ENCODE data around the gene ISX. TPM values are rescaled to one million over a fixed set of nuclear protein-coding genes. Genes with fewer than 3 reads are reported as not detected.
A peak's percentile ranks its signal among the peaks of the same experiment; 100 is the strongest.

The ISX gene
- total and polyA plus RNA-seq, 9 of the 15 experiments (the other 6 are each of a cell fraction or from before 2014, with no cell fraction given): 0.03 to 0.36 (median 0.07) TPM

- no peaks in the 10 kb centered on the region for H3K79me2 ChIP-seq (ENCODE audit: control insufficient read depth, insufficient read depth, low read length)
- peak; percentile 90 for TF ChIP-seq RBM25 (IDR thresholded peaks at IDR 0.05; ENCODE audit: low read depth, low read length, severe bottlenecking)
- TF ChIP-seq HIVEP1 (CRISPR knock-in tag; IDR thresholded peaks at IDR 0.05): no peak
- TF ChIP-seq ZNF589 (CRISPR knock-in tag; IDR thresholded peaks at IDR 0.05; ENCODE audit: low read depth): no peak
- 0 out of 2 replicates have a peak, but pooled peaks have one; percentile 22 for TF ChIP-seq ADNP (tag; IDR thresholded peaks at IDR 0.05)
- peak; percentile 70 for TF ChIP-seq ZFP36 (IDR thresholded peaks at IDR 0.05; ENCODE audit: low read depth, low read length, partially characterized antibody)
- no peak for TF ChIP-seq ZNF212 (CRISPR knock-in tag; IDR thresholded peaks at IDR 0.05)
- no peak overlapping the region for H3K9ac ChIP-seq (ENCODE audit: insufficient read depth in 1 of 2, low read depth in 2 of 2, low read length in 2 of 2)
- no peaks in the 10 kb centered on the region; a peak in 1 of 5 replicates for H3K27me3 ChIP-seq (ENCODE audit: control insufficient read depth in 2 of 2, insufficient read depth in 2 of 2, low read length in 2 of 2)
- in situ Hi-C loops (cut with MboI) (loop anchor here (5.0 to 10.0 kb wide), 2 partner anchors 103 to 190 kb away; no protein-coding TSS in a partner anchor), intact Hi-C loops (cut with micrococcal nuclease) (loop anchor here (5.0 kb wide), 1 partner anchor 188 kb away; no protein-coding TSS in a partner anchor)
- no peaks in the 10 kb centered on the region for H3K9me3 ChIP-seq (replicated peaks; ENCODE audit: control insufficient read depth, insufficient read depth, low read depth, low read length)
- ATAC-seq: no peak
- H4K20me1 ChIP-seq (replicated peaks; ENCODE audit: control insufficient read depth, insufficient read depth, low read length): no peaks in the 10 kb centered on the region
- no peak for FAIRE-seq
- no TSS peak for BruUV-seq (replicated peaks)
- no peaks in the 10 kb centered on the region for H3K9me1 ChIP-seq (ENCODE audit: control insufficient read depth, insufficient read depth, low read length)
- no peak overlapping the region for H3K27ac ChIP-seq (ENCODE audit: extremely low read depth, low read depth, low read length)
- DNase-seq (ENCODE audit: extremely low read depth in 1 of 4, low spot score in 3 of 4): no peak
- ChIA-PET CTCF (ENCODE audit: low intra/inter-chr PET ratio) (interaction anchor here (0.6 kb wide), 1 partner anchor 152 kb away, joined by 3 read pairs; no protein-coding TSS in a partner anchor), POLR2A (no interaction called here)
- H3K4me3 ChIP-seq: no peak overlapping the region
- WGBS (ENCODE audit: insufficient coverage, low coverage, missing lambda C conversion rate): 61% methylated on average over 4 of the region's 5 CpGs
- H3K36me3 ChIP-seq (ENCODE audit: control insufficient read depth, insufficient read depth, low read length): no peaks in the 10 kb centered on the region
- H2AFZ ChIP-seq (ENCODE audit: low read depth, low read length): no peak overlapping the region
- no peaks in the 10 kb centered on the region for H3K4me1 ChIP-seq (replicated peaks in 1 of 2; ENCODE audit: control insufficient read depth in 2 of 2, insufficient read depth in 2 of 2, low read length in 2 of 2)
- H3K4me2 ChIP-seq (ENCODE audit: insufficient read depth, low read length): no peak overlapping the region
Measured at GRCh38 chr22:35044607-35045390, 21.2 kb upstream of the ISX start.
